Activated gamma-delta T cell treated with Interleukin-2 at 50 U/mL for 16 hours (primary cell): ENCODE data around the gene RAPGEF5.

ENCODE experiments used
- DNase-seq: peaks from one replicate; pipeline ENCODE4 v3.0.0-alpha.2; 2020

Gene RAPGEF5

DNA sequence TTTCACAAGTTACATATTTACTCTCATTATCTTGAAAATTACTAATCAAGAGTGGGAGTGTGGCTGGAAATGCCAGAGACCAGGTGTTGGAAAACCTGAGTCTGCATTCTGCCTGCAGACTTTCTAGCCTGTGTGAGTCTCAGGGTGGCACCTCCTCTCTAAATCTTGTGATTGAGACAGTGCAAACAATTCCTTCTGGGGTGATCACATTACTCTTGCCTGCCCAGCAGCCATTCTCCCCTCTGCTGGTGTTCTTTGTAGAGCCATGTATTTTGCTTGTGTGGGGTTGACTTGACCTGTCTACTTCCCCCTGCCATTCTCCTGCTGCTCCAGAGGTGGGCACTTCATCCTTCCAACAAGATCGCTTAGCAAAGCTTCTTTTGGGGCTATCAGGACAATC is 101.1 kb downstream of the RAPGEF5 start:
- no peak for DNase-seq

DNA sequence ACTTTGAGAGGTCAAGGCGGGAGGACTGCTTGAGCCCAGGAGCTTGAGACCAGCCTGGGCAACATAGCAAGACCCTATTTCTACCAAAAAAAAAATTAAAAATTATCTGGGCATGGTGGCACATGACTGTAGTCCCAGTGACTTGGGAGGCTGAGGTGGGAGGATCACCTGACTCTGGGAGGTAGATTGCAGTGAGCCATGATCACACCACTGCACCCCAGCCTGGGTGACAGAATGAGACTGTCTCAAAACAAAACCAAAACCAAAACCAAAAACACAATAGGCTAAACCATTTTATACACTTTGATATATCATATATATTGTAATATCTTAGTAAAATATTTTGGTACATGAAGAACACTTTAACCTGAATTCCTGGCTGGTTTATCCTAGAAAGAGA is 101.6 kb downstream of the RAPGEF5 start:
- no peak for DNase-seq

DNA sequence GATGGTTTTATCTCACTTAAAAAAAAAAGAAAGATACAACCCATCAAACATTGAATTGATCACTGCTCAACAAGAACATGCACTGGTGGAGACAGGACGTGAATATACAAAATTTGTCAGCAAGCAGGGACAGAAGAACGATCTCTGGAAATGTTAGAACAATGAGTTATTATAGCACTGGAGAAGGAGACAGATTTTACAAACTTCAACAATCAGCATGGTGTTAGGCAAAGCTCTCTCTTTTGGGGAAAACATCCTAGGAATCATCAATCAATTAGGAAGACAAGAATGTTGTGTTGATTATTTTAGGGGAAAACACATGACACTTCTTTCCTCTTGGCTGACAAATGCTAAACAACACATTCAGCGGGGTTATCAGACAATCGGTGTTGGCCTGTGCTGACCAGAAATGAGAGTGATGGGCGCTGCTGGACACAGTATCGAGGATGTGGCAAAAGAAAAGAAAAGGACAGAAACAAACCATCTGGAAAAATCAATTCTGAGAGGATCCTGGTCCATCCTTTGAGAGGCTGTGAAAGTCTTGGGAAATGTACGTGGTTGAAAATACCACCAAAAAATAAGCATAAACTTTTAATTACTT is 103.9 kb downstream of the RAPGEF5 start:
- no peak for DNase-seq

DNA sequence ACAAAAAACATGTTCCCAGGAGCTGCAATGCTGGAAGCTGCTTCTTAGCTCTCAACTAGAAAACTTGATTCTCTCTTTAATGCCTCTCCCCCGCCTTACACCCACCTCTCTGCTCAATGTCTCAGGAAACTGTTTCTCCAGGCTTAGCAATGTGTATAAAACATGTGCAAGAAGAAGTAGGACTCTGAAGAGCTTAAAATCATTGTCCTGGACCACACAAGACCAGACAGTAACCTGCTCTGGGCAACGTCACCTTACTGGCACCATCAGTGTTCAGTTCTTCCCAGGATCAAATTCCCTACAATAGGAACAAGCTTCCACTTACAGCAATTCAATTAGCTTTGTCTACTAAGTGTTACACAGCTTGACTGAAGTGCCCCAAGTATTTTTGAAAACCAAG is 104.9 kb downstream of the RAPGEF5 start:
- DNase-seq: no peak

DNA sequence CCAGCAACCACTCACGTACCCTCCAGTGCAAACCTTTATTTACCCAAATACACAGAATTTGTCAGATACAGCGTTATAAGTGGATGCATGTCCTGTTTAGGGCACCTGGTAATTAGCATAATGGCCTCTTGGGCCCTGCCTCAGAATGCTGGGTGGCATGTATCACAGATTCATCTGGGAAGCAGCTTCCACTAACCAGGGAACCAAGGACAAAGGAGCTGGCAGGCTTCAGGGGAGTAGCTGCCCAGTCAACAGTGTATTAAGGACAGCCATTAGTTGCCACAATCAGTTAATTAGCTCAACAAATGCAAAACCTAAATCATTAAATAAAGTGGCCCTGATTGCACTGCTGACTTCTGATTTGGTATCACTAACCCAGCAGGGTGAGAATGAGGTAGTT is 105.7 kb downstream of the RAPGEF5 start:
- DNase-seq: no peak

DNA sequence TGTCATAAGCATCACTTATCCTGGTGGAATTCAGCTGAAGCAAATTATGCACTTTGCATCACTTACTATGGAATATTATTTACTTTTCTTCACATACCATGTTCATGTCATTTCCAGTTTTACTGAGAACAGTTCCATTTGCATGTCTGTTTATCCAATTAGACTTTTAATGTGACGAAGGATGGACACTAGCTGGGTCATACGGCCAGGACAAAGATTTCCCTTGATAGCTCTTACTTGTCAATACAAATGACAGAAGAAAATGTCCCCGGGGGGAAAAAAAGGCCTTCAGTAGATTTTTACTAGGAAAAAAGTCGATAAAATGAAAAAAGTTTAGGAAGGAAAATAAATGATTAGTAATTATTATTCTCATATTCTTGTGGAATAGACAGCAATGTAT is 106.6 kb downstream of the RAPGEF5 start:
- no peak for DNase-seq

DNA sequence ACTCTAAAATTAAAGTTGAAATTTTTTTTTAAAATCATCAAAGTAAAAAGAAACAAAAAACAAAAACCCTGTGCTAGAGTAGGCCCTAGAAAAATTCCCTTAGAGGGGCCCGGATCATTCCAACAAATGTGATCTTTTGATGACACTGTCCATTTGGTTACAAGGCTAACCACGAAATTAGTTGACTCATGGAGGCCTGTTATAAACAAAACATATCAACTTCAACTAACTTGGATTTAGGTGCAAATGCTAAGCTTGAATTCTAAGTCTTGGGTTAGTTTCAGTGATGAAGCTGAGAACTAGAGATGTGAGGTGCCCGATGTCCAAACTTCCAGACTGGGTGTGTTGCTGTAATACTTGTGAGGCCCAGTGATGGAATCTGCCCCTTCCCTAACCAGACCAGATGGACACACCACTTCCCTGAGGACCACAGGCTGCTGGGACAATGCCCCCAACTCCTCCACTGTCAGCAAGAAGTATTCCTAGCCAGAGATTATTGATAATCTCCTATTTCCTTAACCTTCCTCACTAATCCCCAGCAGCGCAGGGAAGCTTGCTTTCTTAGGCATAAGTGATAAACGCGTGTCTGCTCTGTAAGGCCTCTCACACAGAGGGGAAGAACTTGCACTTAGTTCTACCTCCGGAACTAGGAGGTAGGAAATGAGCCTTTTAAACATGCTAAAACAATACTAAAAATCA is 108.7 kb downstream of the RAPGEF5 start:
- no peak for DNase-seq

DNA sequence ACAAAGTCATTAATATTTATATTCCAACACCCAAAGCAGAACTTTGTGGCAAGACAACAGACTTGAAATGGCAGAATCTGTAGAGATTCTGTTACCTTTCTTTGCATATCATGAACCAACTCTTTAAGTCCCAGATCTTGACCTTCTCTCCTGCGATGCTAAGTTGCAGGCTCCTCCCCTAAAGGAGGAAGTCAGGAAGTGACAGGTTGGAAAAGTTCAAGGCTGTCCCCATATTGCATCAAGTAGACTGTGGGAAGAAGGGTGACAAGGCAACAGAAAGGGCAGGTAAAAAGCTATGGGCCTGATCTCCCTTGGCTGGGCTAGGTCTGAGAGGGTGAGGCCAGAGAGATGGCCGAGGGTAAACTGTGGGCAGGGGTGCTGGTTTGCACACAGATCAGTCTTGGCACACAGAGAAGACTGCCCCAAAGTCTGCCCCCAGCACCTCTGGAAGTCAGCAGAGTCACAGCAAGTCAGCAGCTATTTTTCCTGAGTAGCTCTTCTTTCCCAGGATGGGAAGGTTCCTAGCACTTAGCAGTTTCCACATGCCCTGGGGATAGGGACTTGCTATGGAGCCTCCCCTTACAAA is 115.1 kb downstream of the RAPGEF5 start:
- no peak for DNase-seq

DNA sequence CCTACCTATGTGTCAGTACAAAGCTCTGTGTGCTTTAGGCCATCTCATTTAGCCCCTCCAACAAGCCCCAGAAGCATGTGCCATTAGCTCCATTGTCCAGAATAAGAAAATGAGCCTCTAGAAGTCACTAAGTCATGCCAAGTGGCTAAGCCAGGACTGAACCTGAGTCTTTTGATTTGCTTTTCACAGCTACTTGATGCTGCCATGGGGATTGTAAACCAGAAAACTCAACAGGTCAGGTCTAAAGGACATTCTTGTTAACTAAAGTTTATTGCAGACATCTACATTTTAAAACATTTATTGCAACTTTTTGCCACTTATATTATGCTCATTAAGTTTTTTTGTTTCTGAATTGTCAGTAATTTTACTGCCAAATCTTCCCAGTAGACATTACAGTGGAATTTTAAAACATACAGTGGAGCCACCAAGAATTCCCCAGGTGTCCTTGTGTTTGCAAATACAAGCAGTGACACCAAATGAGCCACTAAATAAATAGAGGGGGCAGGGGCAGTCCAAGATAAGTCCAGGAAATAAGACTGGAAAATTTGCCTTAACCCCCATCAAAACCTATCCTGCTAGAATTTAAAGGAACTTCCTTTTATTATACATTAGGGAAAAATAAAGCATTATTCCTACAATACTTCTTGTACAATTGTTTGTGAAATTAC is 115.9 kb downstream of the RAPGEF5 start:
- no peak for DNase-seq

DNA sequence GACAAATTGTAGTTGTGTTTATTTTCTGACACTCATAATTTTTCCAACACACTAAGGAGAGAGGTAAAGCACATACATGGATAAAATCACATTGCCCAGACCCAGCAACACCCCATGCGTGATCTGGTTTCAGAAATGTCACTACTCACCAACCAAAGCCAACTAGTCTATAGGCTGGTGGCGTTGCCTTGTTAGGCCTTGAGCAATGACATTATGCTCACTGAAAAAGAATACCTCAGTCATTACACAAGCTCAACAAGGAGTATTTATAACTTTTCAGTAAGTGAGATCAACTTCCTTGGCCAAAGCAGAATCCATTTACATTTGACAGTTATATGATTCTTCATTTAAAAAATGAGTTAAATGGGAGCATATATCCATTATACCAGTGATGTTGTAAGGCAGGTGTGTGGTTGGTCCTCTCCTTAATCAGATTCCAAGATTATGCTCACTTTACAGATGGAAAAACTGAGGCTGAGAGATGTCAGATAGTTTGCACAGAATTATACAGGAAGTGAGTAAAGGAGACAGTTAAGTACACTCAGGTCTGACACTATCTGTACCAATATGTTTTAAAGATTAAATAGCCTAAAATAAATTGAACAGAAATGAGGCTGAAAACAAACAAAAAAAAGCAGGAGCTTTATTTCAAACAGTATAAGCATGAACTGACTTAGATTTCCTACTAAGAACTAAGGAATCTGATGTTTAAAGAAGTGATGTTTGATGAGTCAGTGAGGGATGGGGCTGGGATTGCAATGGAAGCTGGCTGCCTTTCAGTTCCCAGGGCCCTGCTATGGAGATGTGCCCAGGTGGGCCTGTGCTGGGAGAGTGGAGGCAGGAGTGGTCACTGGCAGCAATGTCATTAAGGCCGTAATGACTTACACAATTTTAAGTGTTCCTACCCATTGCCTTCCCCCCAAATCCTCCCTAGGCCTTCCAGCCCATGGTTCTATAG is 118.3 kb downstream of the RAPGEF5 start:
- DNase-seq: no peak

DNA sequence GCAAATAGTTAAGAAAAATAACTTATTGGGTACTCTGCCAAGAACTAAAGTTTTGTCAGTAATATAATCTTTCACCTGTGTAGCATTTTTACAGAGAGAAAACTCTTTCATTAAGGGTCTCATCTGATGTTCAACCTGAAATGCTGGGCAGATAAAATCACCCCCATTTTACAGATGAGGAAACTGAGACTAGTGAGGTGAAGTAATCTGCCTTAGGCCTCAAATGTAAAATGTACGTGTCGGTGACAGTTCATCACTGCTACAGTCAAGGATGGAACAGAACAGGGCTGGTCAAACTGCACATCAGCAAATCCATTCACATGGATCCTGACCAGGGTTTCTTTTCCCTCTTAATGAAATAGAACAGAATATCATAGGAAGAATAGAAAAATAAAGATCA is 121.8 kb downstream of the RAPGEF5 start:
- DNase-seq: no peak

DNA sequence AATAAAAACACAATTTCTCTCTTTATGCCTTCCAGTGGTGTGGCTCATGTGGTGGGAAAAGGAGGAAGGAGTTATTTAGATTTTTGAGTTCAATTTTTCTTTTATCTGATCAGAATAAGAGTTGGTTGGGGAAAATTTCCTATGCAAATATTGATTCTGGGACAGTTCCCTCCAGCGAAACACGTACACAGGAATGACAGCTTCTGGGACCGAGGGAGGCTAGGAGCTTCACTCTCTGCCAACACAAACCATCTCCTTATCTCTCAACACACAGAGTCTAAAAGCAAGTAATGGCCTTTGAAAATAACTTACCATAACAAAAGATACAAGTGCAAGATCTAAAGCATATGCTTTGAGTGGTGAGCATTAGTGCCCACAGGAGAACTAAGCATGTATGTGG is 122.7 kb downstream of the RAPGEF5 start:
- no peak for DNase-seq

DNA sequence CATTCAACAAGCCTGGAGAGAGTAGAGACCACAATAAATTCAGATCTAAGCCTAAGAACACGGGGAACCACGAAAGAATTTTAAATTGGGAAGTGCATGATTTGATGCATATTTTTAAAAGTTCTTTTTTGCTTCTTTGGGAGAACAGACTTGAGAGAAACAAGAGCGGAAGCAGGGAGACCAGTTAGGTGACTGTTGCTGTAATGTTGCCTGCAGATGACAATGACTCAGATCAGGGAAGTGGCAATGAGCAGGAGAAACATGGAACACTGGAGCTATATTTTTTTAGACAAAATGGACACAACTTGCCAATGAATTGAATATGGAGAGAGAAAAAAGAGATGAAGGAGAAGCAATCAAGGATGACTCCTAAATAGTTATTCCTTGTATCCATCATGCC is 125.1 kb downstream of the RAPGEF5 start:
- no peak for DNase-seq

DNA sequence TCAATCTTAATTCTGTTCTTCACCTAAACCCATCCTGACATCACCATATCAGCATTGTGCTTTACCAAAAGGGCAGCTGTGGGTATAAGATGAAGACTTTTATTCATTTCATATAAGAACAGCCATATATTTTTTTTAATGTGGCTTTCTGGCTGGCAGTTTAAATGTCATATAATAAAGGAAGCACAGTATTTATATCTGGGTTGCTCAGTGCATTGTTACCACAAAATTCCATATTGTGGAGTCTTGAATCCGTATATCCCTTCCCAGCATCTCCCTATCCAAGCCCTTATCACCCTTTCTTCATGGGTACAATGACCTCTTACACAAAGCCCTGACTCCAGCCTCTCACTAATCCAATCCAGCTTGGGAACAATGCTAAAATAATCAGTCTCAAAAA is 125.8 kb downstream of the RAPGEF5 start:
- no peak for DNase-seq

DNA sequence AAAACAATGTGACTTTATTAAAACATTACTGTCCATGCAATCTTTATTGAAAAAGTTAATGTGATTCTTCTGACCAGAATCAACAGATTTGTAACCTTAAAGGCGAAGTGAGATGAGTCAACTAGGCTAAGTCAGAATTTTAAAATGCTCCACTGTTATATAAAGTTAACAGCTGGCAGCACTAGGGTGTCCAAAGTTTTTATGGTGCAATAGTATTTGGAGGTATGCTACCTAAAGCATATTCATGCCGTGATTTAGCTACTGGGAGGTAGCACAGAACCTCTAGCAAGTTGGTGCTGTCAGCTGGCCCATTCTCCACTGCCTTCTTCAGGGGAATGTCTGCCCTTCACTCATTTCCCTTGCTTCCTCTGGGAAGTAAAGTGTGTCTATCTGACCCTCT is 126.7 kb downstream of the RAPGEF5 start:
- DNase-seq: no peak

DNA sequence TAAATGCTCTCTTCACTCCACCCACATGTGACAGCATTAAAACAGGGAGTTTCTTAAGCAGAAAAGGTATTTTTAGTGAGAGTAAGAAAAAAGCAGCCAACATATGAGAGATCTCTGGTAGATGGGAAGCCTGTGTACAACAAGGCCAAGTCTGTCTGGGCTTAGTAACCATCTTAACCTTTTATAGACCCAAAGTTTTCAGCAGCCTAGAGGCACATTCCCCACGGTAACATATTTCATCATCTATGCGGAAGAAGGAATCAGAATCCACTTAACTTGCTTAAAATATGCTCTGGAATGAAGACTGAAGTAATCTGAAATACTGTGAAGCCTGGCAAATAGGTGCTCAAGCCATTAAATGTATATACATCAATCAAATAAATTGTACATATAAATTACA is 127.8 kb downstream of the RAPGEF5 start:
- DNase-seq: no peak

DNA sequence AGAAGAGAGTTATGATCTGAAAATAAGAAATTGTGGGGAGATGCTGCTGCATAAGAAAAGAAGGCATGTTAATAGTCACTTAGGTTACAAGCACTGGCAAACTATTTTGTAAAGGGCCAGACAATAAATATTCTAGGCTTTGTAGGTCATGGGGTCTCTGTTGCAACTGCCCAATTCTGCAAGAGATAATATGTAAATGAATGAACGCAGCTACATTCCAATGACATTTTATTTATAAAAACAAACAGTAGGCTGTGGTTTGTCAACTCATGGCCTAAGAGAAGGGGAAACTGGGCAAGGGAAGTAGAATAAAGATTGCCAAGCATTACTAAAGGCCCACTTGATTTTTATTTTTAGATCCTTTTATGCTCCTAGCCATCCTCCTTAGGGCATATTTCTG is 133.1 kb downstream of the RAPGEF5 start:
- DNase-seq: no peak

DNA sequence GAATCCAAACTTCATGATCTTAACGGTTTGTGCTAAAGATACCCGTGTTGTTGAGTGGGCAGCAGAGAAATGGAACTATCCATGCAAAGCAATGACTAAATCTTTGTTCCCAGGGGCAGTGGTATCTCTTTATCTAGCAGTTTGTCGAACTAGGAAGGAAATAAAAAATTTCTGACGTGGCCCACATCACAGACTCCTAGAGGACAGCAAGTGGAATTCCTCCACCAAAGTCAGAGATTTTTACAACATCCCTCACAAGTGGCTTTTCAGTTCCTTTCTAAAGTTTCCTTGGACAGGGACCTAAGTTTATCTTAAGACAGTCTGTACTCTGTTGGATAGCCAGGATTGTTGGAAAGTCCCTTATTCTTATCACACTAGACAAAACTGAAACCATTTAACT is 136.0 kb downstream of the RAPGEF5 start:
- DNase-seq: no peak

DNA sequence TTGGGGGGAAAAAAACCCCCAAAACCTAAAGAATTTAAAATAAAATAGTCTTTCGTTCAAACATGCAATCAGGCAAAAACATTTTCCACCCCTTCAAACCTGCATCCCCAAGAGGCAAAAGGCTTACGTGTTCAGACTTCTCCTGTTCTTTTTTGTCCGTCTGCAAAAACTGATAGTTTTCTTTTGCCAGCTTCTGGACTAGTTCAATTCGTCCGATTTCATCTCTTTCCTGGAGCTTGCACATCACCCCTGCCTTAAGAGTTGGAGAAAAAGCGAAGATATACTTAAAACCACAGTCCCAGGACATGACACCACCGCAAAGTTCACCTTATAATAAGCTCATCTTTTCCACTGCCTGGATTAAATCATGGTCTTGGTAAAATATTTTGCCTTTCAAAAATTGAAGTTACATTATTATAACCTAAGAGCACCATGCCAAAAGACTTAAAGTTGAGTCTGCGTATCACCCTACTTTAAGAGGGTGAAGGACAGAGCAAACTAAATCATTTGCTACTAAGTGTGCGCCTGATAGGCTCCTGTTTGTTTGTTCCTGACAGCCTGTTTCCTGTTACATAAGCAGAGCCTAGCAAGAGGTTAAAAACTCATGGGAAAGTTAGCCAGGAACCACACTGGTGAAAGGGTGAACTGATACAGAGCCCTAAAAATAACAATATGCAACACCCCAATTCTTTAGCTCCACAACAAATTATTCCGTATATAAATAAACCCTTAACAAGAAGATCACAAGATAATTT is 137.0 kb downstream of the RAPGEF5 start:
- DNase-seq: no peak

DNA sequence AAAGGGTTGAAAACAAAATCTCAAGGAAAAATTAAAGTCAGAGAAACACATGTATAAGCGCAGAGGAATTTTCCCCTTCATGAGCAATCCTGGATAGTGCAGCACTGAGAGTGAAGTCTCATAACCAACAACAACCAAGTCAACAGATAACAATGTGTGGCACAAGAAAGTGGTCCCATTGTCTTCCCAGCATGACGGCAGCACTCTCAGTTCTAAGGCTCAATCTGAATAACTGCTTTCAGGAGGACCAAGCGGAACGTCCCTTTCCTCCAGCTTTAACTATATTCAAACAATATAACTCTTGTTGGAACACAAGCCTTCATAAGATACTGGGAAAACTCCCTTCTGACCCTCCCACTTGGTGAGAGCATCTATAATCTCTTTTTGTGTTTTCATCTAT is 137.9 kb downstream of the RAPGEF5 start:
- no peak for DNase-seq

DNA sequence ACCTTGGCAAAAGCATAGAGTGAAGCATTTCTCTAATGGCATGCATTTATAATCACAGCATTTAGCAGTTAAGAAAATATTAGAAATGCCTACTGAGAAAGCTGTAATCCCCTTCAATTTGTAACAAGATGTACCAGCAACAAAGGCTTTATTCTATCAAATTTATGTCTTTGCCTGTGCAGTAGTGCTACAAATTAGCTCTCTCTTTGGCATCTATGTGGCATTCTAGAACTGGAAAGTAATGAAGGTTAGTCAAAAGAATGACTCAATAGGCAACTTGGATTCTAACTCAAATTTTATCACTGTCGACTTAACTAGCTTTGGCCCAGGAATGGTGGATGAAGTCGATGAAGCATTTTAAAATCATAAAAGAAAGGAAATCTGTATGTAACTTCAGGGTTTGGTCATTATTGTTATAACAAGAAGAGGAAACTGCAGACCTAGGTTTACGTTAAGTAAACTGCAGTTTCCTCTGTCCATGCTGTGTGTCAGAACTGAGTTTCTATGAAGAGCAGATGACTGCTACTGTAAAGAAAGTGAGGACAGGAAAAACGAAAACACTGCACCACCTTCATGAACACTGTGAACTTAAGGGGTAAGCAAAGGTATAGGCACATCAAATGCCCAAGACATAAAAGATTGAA is 140.0 kb downstream of the RAPGEF5 start:
- DNase-seq: no peak

DNA sequence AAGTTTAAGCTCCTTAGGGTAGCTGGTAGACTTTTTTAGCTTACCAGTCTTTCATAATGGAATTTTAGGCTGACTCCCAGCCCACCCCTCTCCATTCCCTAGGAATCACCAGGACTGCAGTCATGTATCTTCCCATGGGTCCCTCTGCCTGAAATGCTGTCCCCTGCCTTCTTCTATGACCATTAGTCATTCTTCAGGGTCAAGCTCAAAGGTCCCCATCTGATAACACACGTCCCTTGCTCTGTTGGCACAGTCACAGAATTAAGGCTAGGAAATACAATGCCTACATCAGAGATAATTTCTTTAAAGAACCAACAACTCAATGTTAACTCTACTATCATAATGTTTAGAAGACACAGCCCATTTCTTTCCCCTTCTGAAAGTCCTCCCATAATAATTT is 140.6 kb downstream of the RAPGEF5 start:
- no peak for DNase-seq
